GM10847 (cell line): Measurements from ENCODE around the gene CLPTM1.

ENCODE experiments used
- POLR2A ChIP-seq: IDR thresholded peaks from 2 replicates; pipeline ENCODE4 v1.6.1; 2011; ENCODE audit not compliant: insufficient read length; ENCODE audit errors: extremely low read depth

Gene CLPTM1

GRCh38 chr19:44992336-44993163 lies 37.4 kb downstream of the CLPTM1 start:
- no peak for TF ChIP-seq POLR2A

GRCh38 chr19:44993526-44993925 lies 38.3 kb downstream of the CLPTM1 start:
- TF ChIP-seq POLR2A = no peak

GRCh38 chr19:44993926-44994537 lies 38.9 kb downstream of the CLPTM1 start:
- TF ChIP-seq POLR2A = no peak

- TF ChIP-seq POLR2A = no peak
These were observed 42.8 kb downstream of the CLPTM1 start for GRCh38 chr19:44998025-44998424.

GRCh38 chr19:45001087-45001739 lies 46.0 kb downstream of the CLPTM1 start, which contains the start of gene RELB:
Gene RELB (plus strand): TSS chr19:45001464. CDS start chr19:45001580, 116 bp downstream.
- no peak for TF ChIP-seq POLR2A

GRCh38 chr19:45003485-45003884 lies 48.3 kb downstream of the CLPTM1 start:
- TF ChIP-seq POLR2A = no peak

GRCh38 chr19:45005787-45006186 lies 50.6 kb downstream of the CLPTM1 start:
- no peak for TF ChIP-seq POLR2A

- TF ChIP-seq POLR2A = no peak
These were observed 53.4 kb downstream of the CLPTM1 start for GRCh38 chr19:45008552-45008951.

- no peak for TF ChIP-seq POLR2A
These were observed 54.6 kb downstream of the CLPTM1 start for GRCh38 chr19:45009625-45010255.

GRCh38 chr19:45010306-45010705 lies 55.1 kb downstream of the CLPTM1 start:
- TF ChIP-seq POLR2A = no peak

- no peak for TF ChIP-seq POLR2A
These were observed 56.8 kb downstream of the CLPTM1 start for GRCh38 chr19:45011959-45012358.

GRCh38 chr19:45016388-45017314 lies 61.5 kb downstream of the CLPTM1 start:
- TF ChIP-seq POLR2A = no peak

- TF ChIP-seq POLR2A = no peak
These were observed 64.0 kb downstream of the CLPTM1 start for GRCh38 chr19:45019187-45019586.

- no peak for TF ChIP-seq POLR2A
These were observed 64.9 kb downstream of the CLPTM1 start for GRCh38 chr19:45020071-45020470.
